OCI-LY7 (cell line): Measurements from ENCODE around the gene SETD1A.

Experiments
- EZH2phosphoT487 ChIP-seq: fragments of 200-600 bp; sonication (generic); IDR thresholded peaks from 2 replicates; pipeline ENCODE4 v1.6.1; 2018; ENCODE audit warnings: low read depth, borderline replicate concordance, mild to moderate bottlenecking, mixed run types, antibody characterized with exemption, low read length, moderate library complexity, mixed read lengths
- TF ChIP-seq, protein P1 (sequence below): fragments of 200-600 bp; sonication (generic); conservative IDR thresholded peaks from 2 replicates; pipeline ENCODE4 v1.5.1; 2014; ENCODE audit warnings: mild to moderate bottlenecking, antibody characterized with exemption, low read length, moderate library complexity, mixed read lengths

GRCh38 chr16:30965436-30965835 lies 7.9 kb downstream of the SETD1A start:
- TF ChIP-seq, protein P1, sequence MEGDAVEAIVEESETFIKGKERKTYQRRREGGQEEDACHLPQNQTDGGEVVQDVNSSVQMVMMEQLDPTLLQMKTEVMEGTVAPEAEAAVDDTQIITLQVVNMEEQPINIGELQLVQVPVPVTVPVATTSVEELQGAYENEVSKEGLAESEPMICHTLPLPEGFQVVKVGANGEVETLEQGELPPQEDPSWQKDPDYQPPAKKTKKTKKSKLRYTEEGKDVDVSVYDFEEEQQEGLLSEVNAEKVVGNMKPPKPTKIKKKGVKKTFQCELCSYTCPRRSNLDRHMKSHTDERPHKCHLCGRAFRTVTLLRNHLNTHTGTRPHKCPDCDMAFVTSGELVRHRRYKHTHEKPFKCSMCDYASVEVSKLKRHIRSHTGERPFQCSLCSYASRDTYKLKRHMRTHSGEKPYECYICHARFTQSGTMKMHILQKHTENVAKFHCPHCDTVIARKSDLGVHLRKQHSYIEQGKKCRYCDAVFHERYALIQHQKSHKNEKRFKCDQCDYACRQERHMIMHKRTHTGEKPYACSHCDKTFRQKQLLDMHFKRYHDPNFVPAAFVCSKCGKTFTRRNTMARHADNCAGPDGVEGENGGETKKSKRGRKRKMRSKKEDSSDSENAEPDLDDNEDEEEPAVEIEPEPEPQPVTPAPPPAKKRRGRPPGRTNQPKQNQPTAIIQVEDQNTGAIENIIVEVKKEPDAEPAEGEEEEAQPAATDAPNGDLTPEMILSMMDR = no peak
- TF ChIP-seq EZH2phosphoT487 = no peak
